Thyroid gland (tissue), 4 donors: ENCODE data around the gene CLEC18A. TPM values are rescaled to one million over a fixed set of nuclear protein-coding genes. Genes with fewer than 3 reads are reported as not detected.
"Not testable (repeated sequence)": the region's sequence is repeated elsewhere in the genome, so short reads cannot be mapped to it uniquely, and the experiment has no call there.

Experiments
- DNase-seq, 2 donors: peaks; one replicate each; pipeline ENCODE4 v3.0.0-alpha.2; 2019
- H3K27ac ChIP-seq, 3 donors: fragments of 200-600 bp; sonication (generic); 1 replicate in 2 of 3; 2 replicates in 1 of 3; pipeline ENCODE4 v1.5.1; 2016 to 2019; ENCODE audit warnings: mild to moderate bottlenecking in 1 of 3, moderate library complexity in 1 of 3
- H3K27me3 ChIP-seq: fragments of 200-600 bp; sonication (generic); one replicate; pipeline ENCODE4 v1.5.1; 2019
- H3K36me3 ChIP-seq, 2 donors: fragments of 200-600 bp; sonication (generic); one replicate each; pipeline ENCODE4 v1.5.1; 2016 to 2019
- H3K4me1 ChIP-seq, 2 donors: fragments of 200-600 bp; sonication (generic); one replicate each; pipeline ENCODE4 v1.5.1; 2017 to 2019
- H3K4me3 ChIP-seq, 3 donors: fragments of 200-600 bp; sonication (generic); replicated peaks in 1 of 3; 1 replicate in 2 of 3; 2 replicates in 1 of 3; pipeline ENCODE4 v1.5.1; 2016; ENCODE audit warnings: mild to moderate bottlenecking in 1 of 3
- H3K9me3 ChIP-seq: fragments of 200-600 bp; sonication (generic); one replicate; pipeline ENCODE4 v1.5.1; 2017
- WGBS, 2 donors: methylation state at CpG; one replicate each; pipeline ENCODE4 v1.1.5; 2017; 5-methylcytosine and 5-hydroxymethylcytosine counted together
- intact Hi-C: fragments of 100-400 bp; cut with DNase I; formaldehyde crosslinking; loops from one replicate; pipeline ENCODE4 v1.15.1; 2023
- microRNA counts, 2 donors: library from miRNA; unstranded; fragments of <30 nt; microRNA quantifications; one replicate each; lab custom pipeline; 2016 to 2017
- microRNA-seq: library from miRNA; unstranded; fragments of <30 nt; microRNA quantifications from one replicate; pipeline ENCODE4, GENCODE V29; 2016
- small RNA-seq: library from RNA; depleted of rRNA; stranded (forward); fragments of <200 nt; gene quantifications from one replicate; pipeline ENCODE3, GENCODE V24; 2016
- total RNA-seq, 4 donors: library from RNA; depleted of rRNA; stranded (reverse); fragments of >200 nt; gene quantifications; one replicate each; pipeline ENCODE4 v1.2.3, GENCODE V29; 2016

CLEC18A gene
- total RNA-seq, 4 donors from 2014 or later, result 0.67 to 1.8 (median 1.3) TPM

DNA sequence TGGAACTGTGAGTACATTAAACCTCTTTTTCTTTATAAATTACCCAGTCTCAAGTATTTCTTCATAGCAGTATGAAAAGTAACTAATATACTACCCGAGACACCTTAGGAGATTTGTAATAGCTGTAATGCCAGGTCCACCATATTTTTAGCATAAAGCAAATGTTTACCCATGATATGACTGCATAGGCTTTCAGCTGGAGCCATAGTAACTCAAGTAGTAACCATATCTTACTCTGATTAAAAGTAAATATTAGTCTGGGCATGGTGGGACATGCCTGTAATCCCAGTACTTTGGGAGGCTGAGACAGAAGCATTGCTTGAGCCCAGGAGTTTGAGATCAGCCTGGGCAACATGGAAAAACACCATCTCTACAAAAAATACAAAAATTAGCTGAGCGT is 52.4 kb downstream of the CLEC18A start:
- H3K9me3 ChIP-seq, H3K27me3 ChIP-seq, DNase-seq, intact Hi-C loops, H3K27ac ChIP-seq, H3K4me1 ChIP-seq, H3K4me3 ChIP-seq: not testable (repeated sequence)
- 92 to 100% methylated on average over 2 of the region's 2 CpGs for WGBS, 2 donors
- peaks cover 0 to 11% of the 10 kb centered on the region in 2 donors for H3K36me3 ChIP-seq

DNA sequence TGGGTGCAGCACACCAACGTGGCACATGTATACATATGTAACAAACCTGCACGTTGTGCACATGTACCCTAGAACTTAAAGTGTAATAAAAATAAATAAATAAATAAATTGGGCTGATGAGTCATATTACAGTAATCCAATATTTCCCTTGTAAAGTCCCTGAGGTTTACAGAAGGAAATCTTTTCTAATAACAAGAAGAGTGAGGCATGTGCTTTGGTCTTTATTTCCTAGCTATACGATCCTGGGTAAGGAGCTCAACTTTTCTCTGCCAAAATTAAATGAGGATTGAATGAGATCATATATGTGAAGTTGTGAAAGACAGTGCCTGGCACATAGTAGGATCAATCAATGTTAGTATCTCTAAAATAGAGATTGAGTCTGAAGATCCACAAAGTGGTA is 57.5 kb downstream of the CLEC18A start:
- H3K4me3 ChIP-seq, H3K36me3 ChIP-seq, H3K9me3 ChIP-seq, DNase-seq, H3K4me1 ChIP-seq, H3K27ac ChIP-seq, H3K27me3 ChIP-seq, intact Hi-C loops: not testable (repeated sequence)
- WGBS, 2 donors, result 87 to 97% methylated on average over 3 of the region's 3 CpGs

DNA sequence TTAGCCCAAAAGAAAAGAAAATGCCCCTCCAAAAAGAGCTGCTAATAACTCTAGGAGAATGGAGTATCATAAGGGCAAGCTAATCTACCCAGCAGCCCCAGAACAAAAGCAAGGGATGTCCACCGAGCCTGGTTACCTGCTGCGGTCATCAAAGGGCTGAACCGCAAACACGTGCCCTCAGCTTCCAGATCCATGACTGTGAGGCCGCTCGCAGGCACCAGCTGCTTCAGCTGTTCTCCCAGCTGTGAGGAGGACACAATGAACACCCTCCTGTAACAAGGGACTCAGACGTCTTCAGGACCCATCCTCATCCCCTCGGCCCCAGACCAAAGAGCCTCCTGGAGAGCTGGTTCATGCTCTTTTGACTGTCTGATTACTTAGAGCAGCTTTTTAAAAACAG is 59.5 kb downstream of the CLEC18A start:
- H3K9me3 ChIP-seq, H3K27ac ChIP-seq, intact Hi-C loops, H3K27me3 ChIP-seq, H3K4me3 ChIP-seq, H3K4me1 ChIP-seq, H3K36me3 ChIP-seq, DNase-seq: not testable (repeated sequence)
- 92 to 98% methylated on average over 7 to 8 of the region's 8 CpGs for WGBS, 2 donors

- peaks cover 0 to 11% of the 10 kb centered on the region in 2 donors for H3K36me3 ChIP-seq
- H3K27ac ChIP-seq, H3K4me1 ChIP-seq, H3K4me3 ChIP-seq, H3K9me3 ChIP-seq, intact Hi-C loops, DNase-seq, H3K27me3 ChIP-seq: not testable (repeated sequence)
- WGBS, 2 donors, result 88 to 89% methylated on average over 5 to 9 of the region's 11 CpGs
Observed at GRCh38 chr16:70011120-70011519, 60.0 kb downstream of the CLEC18A start.

DNA sequence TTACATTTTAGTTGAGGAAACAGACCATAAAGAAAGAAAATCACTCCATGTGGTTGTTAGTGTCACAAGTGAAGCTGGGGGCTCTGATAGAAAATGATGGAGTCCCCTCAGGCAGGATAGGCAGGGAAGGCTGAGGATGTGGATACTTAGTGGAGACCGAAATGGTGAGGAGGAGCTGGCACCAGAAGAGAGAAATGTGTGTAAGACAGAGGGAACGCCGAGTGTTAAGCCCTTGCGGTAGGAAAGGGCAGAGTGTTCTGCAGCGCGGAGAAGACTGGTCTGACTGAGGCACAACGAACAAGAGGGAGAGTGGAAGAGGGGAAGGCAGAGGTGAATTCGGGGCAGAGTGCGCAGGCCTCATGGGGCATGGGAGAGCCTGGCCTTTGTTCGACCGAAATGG is 61.2 kb downstream of the CLEC18A start:
- H3K4me3 ChIP-seq, H3K27ac ChIP-seq, intact Hi-C loops, H3K9me3 ChIP-seq, H3K27me3 ChIP-seq, DNase-seq, H3K4me1 ChIP-seq: not testable (repeated sequence)
- peaks cover 4 to 11% of the 10 kb centered on the region in 2 donors for H3K36me3 ChIP-seq
- WGBS, 2 donors, result 93 to 94% methylated on average over 11 of the region's 11 CpGs

DNA sequence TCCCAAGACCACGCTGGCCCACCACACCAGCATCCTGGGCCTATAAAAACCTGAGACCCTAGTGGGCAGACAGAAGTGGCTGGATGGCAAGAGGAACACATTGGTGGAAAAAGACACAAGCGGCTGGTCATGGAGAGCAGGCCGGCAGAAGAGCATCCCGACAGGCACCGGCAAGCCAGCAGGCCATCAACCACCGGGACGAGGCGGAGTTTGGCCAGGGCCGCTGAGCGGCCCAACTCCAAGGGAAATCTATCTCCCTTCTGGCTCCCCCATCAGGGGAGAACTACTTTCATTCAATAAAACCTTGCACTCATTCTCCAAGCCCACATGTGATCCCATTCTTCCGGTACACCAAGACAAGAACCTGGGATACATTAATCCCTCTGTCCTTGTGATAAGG is 61.8 kb downstream of the CLEC18A start:
- H3K4me3 ChIP-seq, H3K4me1 ChIP-seq, intact Hi-C loops, H3K27ac ChIP-seq, H3K9me3 ChIP-seq, H3K27me3 ChIP-seq, DNase-seq: not testable (repeated sequence)
- 93 to 96% methylated on average over 11 of the region's 11 CpGs for WGBS, 2 donors
- H3K36me3 ChIP-seq, result peaks cover 7 to 15% of the 10 kb centered on the region in 2 donors

MicroRNAs within 50 kb of the gene (microRNA counts, 767-probe panel; counts per million panel counts)
- microRNA hsa-miR-140-3p (lab: Ali Mortazavi, UCI), result 1,353 to 2,159 counts per million in 2 donors
- 2,882 to 5,211 counts per million in 2 donors for microRNA hsa-miR-140-5p (lab: Ali Mortazavi, UCI)

Small RNA genes lying within 50 kb of the gene (microRNA-seq; reads per million reads assigned to microRNA genes)
- gene MIR140, result 1,368 reads per million, percentile 84 among the genes with 10 or more reads in this experiment

Small RNA genes lying within 50 kb of the gene (small RNA-seq; reads per million reads assigned to genes)
- gene AC026468.1 (not detected), gene MIR140 (46.6 reads per million, percentile 95 among the genes with 10 or more reads in this experiment)

Other genes with a start within 250 kb of the CLEC18A start
- 1,000 to 10,000 TPM in 1 of 4 donors, 100 to 1,000 TPM in 3; 321 to 1,811 (median 577) TPM for gene NQO1, start 224.8 kb upstream of the CLEC18A start, total RNA-seq
- 10 to 100 TPM; 37.4 to 51.2 (median 43.1) TPM for gene NOB1, start 196.4 kb upstream of the CLEC18A start, total RNA-seq
- gene WWP2, start 189.0 kb upstream of the CLEC18A start, total RNA-seq, result 10 to 100 TPM; 35.9 to 72.1 (median 47.7) TPM
- 10 to 100 TPM; 22.6 to 41.9 (median 29.7) TPM for gene PDPR, start 163.0 kb downstream of the CLEC18A start, total RNA-seq
- gene CLEC18C, start 222.5 kb downstream of the CLEC18A start, total RNA-seq, result under 1 TPM in 2 of 4 donors, not detected in 2; 0.22 to 0.81 TPM